Right ventricle myocardium inferior (tissue), 1 donor: ENCODE results near the gene RPRD1A. TPM values are rescaled to one million over a fixed set of nuclear protein-coding genes. Genes with fewer than 3 reads are reported as not detected.
"Not testable (repeated sequence)": the region's sequence is repeated elsewhere in the genome, so short reads cannot be mapped to it uniquely, and the experiment has no call there.

ENCODE experiments used
- ATAC-seq: fragments of 200-7000 bp; cut with Tn5 transposase; one replicate; pipeline ENCODE4 v1.9.1; 2020; ENCODE audit warnings: mild to moderate bottlenecking, moderate library complexity
- DNase-seq: peaks from one replicate; pipeline ENCODE4 v3.0.0; 2021; ENCODE audit errors: missing footprints
- intact Hi-C: fragments of 100-400 bp; cut with DNase I; formaldehyde crosslinking; loops from one replicate; pipeline ENCODE4 v1.11.0; 2022
- long read RNA-seq: library from polyadenylated mRNA; unstranded; transcript quantifications from one replicate; pipeline ENCODE4 v2.0.0, GENCODE V29; 2021
- total RNA-seq: library from RNA; stranded (reverse); fragmentation: NEBNext Ultra II Directional; extraction: Animal tissue kit (Norgen Biotek cat#: 25700); gene quantifications from one replicate; pipeline ENCODE4 v1.2.1, GENCODE V29; 2021
- donor health status: DM: no; HTN: yes; CAD: no; lungs with severe emphysema.

The RPRD1A gene
- 45.5 TPM for total RNA-seq
- long read RNA-seq, full-length matches to known transcripts, result 36 of 39 reads
- long read RNA-seq, partial matches to known transcripts, result 1 of 39 reads
- long read RNA-seq, other reads (novel, unspliced or antisense), result 2 of 39 reads

- ATAC-seq (peak; percentile 96), DNase-seq (peak; percentile 99)
- intact Hi-C loops, result loop anchor here (2.0 to 5.0 kb wide), 2 partner anchors 60 to 95 kb away; partner anchors contain the start of genes ELP2, RMP24 and SLC39A6
Observed at GRCh38 chr18:36067055-36067957, at the start of gene RPRD1A. Gene RPRD1A, minus strand, starts transcription at chr18:36067559. Its CDS starts 155 bp downstream, at chr18:36067404.

DNA sequence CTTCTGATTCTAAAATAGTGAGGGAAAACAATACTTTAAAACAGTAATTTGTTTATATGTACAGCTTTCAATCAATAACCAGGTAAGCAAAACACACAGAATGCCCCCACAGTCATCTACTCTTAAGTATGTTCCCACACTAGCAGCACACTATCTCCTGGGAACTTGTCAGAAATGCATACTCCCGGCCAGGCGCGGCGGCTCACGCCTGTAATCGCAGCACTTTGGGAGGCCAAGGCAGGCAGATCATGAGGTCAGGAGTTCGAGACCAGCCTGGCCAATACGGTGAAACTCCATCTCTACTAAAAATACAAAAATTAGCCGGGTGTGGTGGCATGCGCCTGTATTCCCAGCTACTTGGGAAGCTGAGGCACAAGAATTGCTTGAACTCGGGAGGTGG lies 49.4 kb upstream of the RPRD1A start:
- intact Hi-C loops, DNase-seq: not testable (repeated sequence)

DNA sequence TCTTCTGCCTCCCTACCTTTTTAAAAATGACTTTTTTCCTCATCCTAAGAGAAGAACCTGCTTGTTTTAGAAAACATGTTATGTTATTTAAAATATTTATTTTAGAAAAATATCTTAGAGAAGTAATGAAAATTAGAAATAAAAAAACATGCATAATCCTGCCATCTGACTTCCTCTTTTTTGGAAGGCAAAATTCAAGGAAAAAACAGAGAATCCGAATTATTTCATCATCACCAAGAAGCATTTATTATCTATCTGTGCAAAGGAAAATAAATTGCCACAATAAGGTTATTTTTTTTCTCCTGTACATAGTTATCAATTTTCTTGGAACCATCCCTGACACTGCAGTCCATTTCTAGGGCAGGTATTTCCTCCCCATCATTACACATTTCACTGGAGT lies 47.4 kb upstream of the RPRD1A start:
- intact Hi-C loops, result no loop called here
- ATAC-seq (no peak), DNase-seq (no peak)

More for the DNA sequence above, 49.4 kb upstream of the RPRD1A start:
- ATAC-seq, result not testable (repeated sequence)

DNA sequence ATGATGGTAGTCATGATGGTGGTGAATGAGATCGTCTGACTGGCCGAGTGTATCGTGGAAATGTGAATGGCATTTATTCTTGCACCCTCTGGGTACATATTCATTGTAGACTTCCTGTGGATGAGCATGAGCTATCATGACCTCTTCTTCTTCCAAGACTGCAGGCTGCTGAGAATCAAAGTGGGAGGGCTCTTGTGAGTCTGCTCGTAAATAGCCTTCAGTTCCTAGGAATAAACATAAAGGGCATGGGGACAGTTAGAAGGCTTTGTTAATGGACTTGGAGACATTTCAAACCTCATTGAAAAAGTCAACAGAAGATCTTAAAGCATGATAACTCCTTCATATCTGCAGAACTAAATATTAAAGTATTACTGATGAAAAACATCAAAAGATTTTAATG lies 46.9 kb upstream of the RPRD1A start:
- intact Hi-C loops, result no loop called here
- DNase-seq (no peak), ATAC-seq (no peak)

- DNase-seq (no peak), ATAC-seq (no peak)
- intact Hi-C loops, result no loop called here
Observed at GRCh38 chr18:36112302-36112701, 44.9 kb upstream of the RPRD1A start.

DNA sequence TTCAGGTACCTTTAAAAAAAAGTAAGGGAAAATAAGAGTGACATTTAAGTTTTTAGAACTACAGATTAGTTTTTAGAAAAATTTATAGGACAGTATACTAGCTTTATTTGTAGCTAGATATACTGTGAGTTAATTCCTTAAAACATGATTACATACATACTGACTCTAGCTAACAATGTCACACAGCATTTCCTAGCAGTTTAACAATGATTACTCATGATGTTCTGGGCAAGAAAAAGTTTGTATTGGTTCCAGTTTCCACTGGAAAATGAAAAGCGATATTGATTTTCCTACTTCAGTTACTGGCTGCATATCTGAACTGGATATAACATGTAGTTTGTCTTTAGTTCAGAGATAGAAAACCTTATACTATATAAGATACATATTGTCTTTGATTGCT lies 42.4 kb upstream of the RPRD1A start:
- intact Hi-C loops, result no loop called here

GRCh38 chr18:36108601-36109000 lies 41.2 kb upstream of the RPRD1A start:
- ATAC-seq, result no peak
- intact Hi-C loops, result no loop called here
- DNase-seq, result no peak

More for the DNA sequence above, 42.4 kb upstream of the RPRD1A start:
- DNase-seq, result no peak
- no peak for ATAC-seq

DNA sequence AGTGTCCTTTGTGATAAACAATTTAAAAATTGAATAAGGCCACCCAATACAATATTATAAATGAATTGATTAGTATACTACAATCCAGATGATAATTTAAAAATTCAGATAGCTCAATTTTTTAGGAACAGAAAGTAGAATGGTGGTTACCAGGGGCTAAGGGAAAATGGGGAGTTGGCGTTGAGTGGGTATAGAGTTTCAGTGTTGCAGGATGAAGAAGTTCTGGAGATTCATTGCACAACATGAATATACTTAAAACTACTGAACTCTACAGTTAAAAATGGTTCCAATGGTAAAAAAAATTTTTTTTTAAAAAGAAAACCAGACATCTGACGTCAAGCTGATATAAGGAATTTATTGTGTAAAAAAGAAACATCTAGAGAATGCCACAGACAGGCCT lies 40.8 kb upstream of the RPRD1A start:
- intact Hi-C loops, result no loop called here
- ATAC-seq (no peak), DNase-seq (no peak)

- no peak for DNase-seq
- no peak for ATAC-seq
- intact Hi-C loops, result no loop called here
Observed at GRCh38 chr18:36107477-36107876, 40.1 kb upstream of the RPRD1A start.

DNA sequence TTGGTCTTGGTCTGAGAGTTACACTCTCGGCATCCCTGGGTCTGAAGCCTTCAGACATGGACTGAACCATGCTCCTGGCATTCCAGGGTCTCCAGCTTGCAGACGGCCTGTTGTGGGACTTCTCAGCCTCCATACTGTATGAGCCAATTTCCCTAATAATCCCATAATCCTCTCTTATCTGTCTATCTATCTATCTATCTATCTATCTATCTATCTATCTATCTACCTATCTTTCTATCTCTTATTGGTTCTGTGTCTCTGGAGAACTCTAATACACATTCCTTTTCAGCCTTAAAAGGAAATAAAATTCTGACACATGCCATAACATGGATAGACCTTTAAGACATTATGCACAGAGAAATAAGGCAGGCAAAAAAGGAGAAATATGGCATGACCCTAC lies 37.4 kb upstream of the RPRD1A start:
- intact Hi-C loops, result no loop called here
- no peak for DNase-seq

DNA sequence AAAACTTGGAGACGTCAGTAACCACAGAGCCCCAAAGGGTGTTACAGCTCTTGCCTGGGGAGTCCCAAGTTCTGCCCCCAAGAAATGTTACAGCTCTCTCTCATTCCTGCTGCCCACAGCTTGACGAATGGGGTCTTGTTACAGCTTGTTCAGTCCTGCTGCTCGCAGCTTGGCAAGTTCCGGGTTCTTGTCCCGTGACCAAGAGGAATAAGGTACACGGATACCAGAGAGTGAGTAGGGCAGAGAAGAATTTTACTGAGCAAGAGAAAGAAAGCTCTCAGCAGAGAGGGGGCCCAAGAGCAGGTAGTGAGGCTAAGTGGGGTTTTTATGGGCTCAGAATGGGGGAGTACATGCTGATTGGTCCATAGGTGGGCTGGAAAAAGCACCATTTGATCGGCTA lies 34.6 kb upstream of the RPRD1A start:
- intact Hi-C loops, result no loop called here
- DNase-seq (no peak), ATAC-seq (no peak)

More for the DNA sequence above, 37.4 kb upstream of the RPRD1A start:
- ATAC-seq, result no peak

DNA sequence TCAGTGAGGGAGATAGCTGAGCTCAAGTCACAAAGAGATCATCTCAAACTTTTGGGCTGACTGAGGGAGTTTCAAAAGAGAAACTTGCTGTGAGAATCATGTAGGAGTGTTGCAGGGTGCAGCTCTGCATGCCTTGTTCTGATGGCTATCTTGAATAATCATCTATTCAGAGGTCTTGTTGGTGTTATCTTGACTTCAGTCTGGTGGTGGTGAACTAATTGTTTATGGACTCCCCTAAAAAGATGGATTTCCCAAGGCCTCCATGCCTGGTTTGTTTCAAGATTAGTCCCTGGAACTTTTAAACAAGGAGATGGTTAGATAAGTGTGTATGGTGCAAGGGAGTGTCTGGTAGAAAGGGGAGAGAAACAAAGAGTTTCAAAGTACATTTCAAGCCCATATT lies 32.0 kb upstream of the RPRD1A start:
- DNase-seq (no peak), ATAC-seq (no peak)
- intact Hi-C loops, result no loop called here

DNA sequence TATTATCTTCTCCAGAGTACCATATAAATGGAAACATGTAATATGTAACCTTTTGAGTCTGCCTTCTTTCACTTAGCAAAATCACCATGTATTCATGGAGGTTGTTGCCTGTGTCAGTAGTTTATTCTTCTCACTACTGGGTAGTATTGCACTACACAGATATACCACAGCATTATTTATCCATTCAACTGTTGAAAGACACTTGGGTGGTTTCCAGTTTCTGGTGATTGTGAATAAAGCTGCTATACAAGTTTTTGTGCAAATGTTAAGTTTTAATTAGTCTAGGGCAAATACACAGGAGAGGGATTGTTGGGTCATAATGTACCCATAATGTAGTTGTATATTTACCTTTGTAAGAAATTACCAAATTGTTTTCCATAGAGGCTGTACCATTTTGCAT lies 29.6 kb upstream of the RPRD1A start:
- ATAC-seq (no peak), DNase-seq (no peak)
- intact Hi-C loops, result no loop called here

DNA sequence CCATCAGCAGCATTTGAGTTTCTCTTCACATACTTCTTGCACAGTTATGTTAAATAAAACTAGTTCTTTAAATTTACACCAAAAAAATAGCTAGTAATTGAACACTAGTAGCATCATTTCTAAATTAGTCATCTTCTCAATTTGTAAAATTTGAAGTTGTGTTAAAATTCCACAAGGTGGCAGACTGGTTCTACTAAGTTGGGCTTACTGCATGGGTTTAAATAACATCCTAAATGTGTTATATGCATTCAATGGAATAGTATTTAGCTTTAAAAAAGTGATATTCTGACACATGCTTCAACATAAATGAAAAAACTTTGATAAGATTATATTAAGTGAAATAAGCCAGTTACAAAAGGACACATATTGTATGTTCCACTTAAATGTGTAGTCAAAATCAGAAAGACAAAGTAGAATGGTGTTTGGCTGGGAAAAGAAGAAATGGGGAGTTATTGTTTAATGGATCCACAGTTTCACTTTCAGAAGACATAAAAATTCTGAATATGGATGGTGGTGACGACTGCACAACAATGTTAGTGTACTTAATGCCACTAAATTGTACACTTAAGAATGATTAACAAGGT lies 28.7 kb upstream of the RPRD1A start:
- no peak for ATAC-seq
- no peak for DNase-seq
- intact Hi-C loops, result loop anchor here (1.0 kb wide), 1 partner anchor 188 kb away; no protein-coding TSS in a partner anchor

GRCh38 chr18:36094431-36094830 lies 27.1 kb upstream of the RPRD1A start:
- ATAC-seq, result no peak
- intact Hi-C loops, result no loop called here

GRCh38 chr18:36092116-36092515 lies 24.8 kb upstream of the RPRD1A start:
- ATAC-seq, DNase-seq, intact Hi-C loops: not testable (repeated sequence)

More at GRCh38 chr18:36094431-36094830, 27.1 kb upstream of the RPRD1A start:
- DNase-seq, result no peak

DNA sequence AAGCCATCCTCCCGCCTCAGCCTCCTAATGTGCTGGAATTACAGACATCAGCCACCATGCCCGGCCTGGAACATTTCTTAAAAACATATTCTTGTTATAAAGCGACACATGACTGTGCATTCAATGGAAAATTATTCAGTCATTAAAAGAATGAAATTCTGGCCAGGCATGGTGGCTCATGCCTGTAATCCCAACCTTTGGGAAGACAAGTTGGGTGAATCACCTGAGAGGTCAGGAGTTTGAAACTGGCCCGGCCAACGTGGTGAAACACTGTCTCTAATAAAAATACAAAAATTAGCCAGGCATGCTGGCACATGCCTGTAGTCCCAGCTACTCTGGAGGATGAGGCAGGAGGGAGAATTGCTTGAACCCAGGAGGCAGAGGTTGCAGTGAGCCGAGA lies 21.6 kb upstream of the RPRD1A start:
- ATAC-seq (no peak), DNase-seq (no peak)
- intact Hi-C loops, result no loop called here

DNA sequence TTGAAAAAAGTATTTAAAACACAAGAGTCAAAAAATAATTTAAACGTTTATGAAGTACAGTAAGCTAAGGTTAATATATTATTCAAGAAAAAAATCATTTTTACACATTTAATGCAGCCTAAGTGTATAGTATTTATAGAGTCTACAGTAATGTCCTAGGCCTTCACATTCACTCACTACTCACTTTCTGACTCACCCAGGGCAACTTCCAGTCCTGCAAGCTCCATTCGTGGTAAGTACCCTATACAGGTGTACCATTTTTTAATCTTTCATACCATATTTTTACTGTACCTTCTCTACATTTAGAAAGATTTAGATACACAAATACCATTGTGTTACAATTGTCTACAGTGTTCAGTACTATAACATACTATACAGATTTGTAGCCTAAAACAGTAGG lies 20.9 kb upstream of the RPRD1A start:
- intact Hi-C loops, result no loop called here
- no peak for ATAC-seq

DNA sequence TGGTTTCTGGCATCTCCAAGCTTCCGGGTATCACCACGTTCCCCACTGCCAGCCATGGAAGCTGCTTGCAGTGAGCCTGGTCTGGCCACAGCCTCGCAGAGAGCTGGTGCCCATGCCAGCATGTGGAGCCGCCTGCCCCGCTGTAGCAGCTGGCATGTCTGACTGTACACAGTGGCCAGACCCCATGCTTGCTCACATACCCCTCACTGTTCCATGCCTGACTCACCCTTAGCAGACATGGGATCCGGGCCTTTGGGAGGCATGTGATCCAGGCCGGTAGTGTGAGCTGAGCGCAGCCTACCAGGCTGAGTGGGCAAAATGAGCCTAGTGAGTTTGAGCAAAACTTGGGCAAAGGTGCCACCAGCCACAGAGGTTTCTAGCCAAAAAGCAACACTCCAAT lies 18.8 kb upstream of the RPRD1A start:
- intact Hi-C loops, result no loop called here
- peak; percentile 10 for ATAC-seq
- peak; percentile 65 for DNase-seq

More for the DNA sequence above, 20.9 kb upstream of the RPRD1A start:
- no peak for DNase-seq

DNA sequence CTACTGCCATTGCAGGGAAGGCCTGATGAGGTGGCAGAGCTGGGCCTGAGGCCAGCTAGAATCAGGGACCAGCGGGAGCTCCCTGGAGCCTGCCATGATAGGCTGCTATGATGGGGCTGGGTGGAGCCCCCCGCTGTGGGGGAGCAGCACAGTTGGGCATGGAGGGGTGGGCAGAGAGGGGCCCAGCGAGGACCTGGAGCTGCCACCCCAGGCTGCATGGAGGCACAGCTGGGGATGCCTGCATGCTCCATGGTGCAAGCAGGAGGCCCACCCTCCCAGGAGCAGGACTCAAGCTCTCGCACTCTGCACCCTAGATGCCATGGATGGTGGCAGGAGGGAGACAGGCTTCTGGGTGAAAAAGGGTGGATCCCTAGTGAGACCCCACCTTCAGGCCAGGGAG lies 17.8 kb upstream of the RPRD1A start:
- ATAC-seq, result no peak
- DNase-seq, result no peak
- intact Hi-C loops, result no loop called here
